Mammary epithelial cell (primary cell): Measurements from ENCODE around the gene AKAP17A.

ENCODE experiments used
- EZH2 ChIP-seq: IDR thresholded peaks from 2 replicates; pipeline ENCODE4 v1.6.1; 2012; ENCODE audit warnings: low read length, inconsistent platforms, borderline replicate concordance
- TF ChIP-seq, protein P1 (sequence below), 2 donors: IDR thresholded peaks in 1 of 2; conservative IDR thresholded peaks in 1 of 2; 2 replicates each; pipeline ENCODE4 v1.5.1; 2011 to 2012; ENCODE audit warnings: inconsistent platforms in 2 of 2, low read length in 2 of 2, mild to moderate bottlenecking in 2 of 2, control low read depth in 1 of 2, low read depth in 1 of 2; ENCODE audit not compliant: insufficient read depth in 1 of 2; ENCODE audit errors: extremely low read depth in 1 of 2

DNA sequence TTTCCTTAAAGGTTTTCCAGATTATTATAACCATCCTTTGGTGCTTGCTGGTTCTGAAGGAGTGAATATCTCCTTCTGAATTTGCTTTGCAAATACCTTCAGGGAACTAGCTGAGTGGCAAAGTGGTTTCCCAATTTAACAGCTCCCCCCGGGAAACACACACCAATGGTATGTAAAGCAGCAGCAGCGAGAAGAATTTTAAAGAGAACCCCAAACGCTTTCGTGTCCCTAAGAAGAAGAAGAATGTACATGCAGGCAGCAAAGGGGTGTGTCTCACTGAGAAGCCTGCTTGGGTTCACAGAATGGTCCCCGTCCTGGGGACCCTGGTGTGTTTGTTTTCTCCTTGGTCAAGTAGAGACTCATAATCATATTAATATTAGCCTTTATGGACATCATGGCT, 4.2 kb upstream of the AKAP17A start:
- TF ChIP-seq, protein P1, sequence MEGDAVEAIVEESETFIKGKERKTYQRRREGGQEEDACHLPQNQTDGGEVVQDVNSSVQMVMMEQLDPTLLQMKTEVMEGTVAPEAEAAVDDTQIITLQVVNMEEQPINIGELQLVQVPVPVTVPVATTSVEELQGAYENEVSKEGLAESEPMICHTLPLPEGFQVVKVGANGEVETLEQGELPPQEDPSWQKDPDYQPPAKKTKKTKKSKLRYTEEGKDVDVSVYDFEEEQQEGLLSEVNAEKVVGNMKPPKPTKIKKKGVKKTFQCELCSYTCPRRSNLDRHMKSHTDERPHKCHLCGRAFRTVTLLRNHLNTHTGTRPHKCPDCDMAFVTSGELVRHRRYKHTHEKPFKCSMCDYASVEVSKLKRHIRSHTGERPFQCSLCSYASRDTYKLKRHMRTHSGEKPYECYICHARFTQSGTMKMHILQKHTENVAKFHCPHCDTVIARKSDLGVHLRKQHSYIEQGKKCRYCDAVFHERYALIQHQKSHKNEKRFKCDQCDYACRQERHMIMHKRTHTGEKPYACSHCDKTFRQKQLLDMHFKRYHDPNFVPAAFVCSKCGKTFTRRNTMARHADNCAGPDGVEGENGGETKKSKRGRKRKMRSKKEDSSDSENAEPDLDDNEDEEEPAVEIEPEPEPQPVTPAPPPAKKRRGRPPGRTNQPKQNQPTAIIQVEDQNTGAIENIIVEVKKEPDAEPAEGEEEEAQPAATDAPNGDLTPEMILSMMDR (conservative IDR thresholded peaks at IDR 0.05 in 1 of 2, IDR thresholded peaks at IDR 0.05 in 1 of 2; ENCODE audit: extremely low read depth in 1 of 2, insufficient read depth in 1 of 2, low read depth in 1 of 2, low read length in 2 of 2) = no peak
- TF ChIP-seq EZH2 = no peak
